Esophagus muscularis mucosa (tissue), 4 donors: ENCODE results near the gene AUH. TPM values are rescaled to one million over a fixed set of nuclear protein-coding genes. Genes with fewer than 3 reads are reported as not detected.

Experiments used
- DNase-seq: peaks from one replicate; pipeline ENCODE4 v3.0.0-alpha.2; 2017; ENCODE audit errors: extremely low spot score
- H3K27ac ChIP-seq, 4 donors: fragments of 200-600 bp; sonication (generic); replicated peaks in 1 of 4; 1 replicate in 3 of 4; 2 replicates in 1 of 4; pipeline ENCODE4 v1.5.1; 2016 to 2019; ENCODE audit warnings: mild to moderate bottlenecking in 1 of 4
- H3K27me3 ChIP-seq, 4 donors: fragments of 200-600 bp; sonication (generic); one replicate each; pipeline versions ENCODE4 v1.5.1 to v1.6.0; 2016 to 2019
- H3K36me3 ChIP-seq, 4 donors: fragments of 200-600 bp; sonication (generic); one replicate each; pipeline ENCODE4 v1.5.1; 2016 to 2019
- H3K4me1 ChIP-seq, 4 donors: fragments of 200-600 bp; sonication (generic); one replicate each; pipeline ENCODE4 v1.5.1; 2016 to 2019
- H3K4me3 ChIP-seq, 4 donors: fragments of 200-600 bp; sonication (generic); 1 replicate in 2 of 4; 2 replicates in 2 of 4; pipeline ENCODE4 v1.5.1; 2016 to 2019; ENCODE audit warnings: mild to moderate bottlenecking in 4 of 4, moderate library complexity in 1 of 4
- H3K9me3 ChIP-seq, 4 donors: fragments of 200-600 bp; sonication (generic); 1 replicate in 3 of 4; 2 replicates in 1 of 4; pipeline ENCODE4 v1.5.1; 2016 to 2019
- EP300 ChIP-seq: sonication (generic); formaldehyde crosslinking; IDR thresholded peaks from one replicate; pipeline ENCODE4 v1.6.1; 2017; ENCODE audit warnings: antibody characterized with exemption
- POLR2A ChIP-seq: fragments of 450-650 bp; IDR thresholded peaks from one replicate; pipeline ENCODE4 v1.6.1; 2017; ENCODE audit warnings: antibody characterized with exemption, moderate library complexity, mild to moderate bottlenecking, low read depth
- POLR2AphosphoS5 ChIP-seq, 2 donors: sonication (generic); formaldehyde crosslinking; IDR thresholded peaks; one replicate each; pipeline ENCODE4 v1.6.1; 2017; ENCODE audit warnings: antibody characterized with exemption in 2 of 2
- WGBS: methylation state at CpG from one replicate; pipeline ENCODE4 v1.1.5; 2018; 5-methylcytosine and 5-hydroxymethylcytosine counted together
- intact Hi-C: fragments of 100-400 bp; cut with DNase I; formaldehyde crosslinking; loops from one replicate; pipeline ENCODE4 v1.15.1; 2023
- total RNA-seq, 4 donors: library from RNA; depleted of rRNA; stranded (reverse); fragments of >200 nt; gene quantifications; one replicate each; pipeline versions ENCODE4 v1.1.0 to v1.2.1, GENCODE V29; 2016
- TF ChIP-seq, protein P1 (sequence below), 3 experiments: fragments of 200-600 bp in 2 of 3; fragments of 450-650 bp in 1 of 3; sonication (generic) in 2 of 3; IDR thresholded peaks; one replicate each; pipeline ENCODE4 v1.5.1; 2017 to 2019; ENCODE audit warnings: antibody characterized with exemption in 3 of 3, mild to moderate bottlenecking in 2 of 3, moderate library complexity in 1 of 3

AUH gene
- total RNA-seq, 4 donors from 2014 or later = 17.7 to 29.9 (median 22.3) TPM

GRCh38 chr9:91258451-91258850 is 103.3 kb downstream of the AUH start:
- Histone ChIP-seq H3K9me3 (no peaks in the 10 kb centered on the region), H3K4me3 (no peak overlapping the region), H3K36me3 (peaks cover 0 to 3% (median 0%) of the 10 kb centered on the region in 4 donors), H3K4me1 (peaks cover 0 to 12% (median 0%) of the 10 kb centered on the region in 4 donors), H3K27me3 (no peaks in the 10 kb centered on the region), H3K27ac (no peak overlapping the region)
- no peak for DNase-seq
- TF ChIP-seq POLR2AphosphoS5 (IDR thresholded peaks at IDR 0.05) (no peak), EP300 (no peak), POLR2A (no peak)
- TF ChIP-seq, protein P1, sequence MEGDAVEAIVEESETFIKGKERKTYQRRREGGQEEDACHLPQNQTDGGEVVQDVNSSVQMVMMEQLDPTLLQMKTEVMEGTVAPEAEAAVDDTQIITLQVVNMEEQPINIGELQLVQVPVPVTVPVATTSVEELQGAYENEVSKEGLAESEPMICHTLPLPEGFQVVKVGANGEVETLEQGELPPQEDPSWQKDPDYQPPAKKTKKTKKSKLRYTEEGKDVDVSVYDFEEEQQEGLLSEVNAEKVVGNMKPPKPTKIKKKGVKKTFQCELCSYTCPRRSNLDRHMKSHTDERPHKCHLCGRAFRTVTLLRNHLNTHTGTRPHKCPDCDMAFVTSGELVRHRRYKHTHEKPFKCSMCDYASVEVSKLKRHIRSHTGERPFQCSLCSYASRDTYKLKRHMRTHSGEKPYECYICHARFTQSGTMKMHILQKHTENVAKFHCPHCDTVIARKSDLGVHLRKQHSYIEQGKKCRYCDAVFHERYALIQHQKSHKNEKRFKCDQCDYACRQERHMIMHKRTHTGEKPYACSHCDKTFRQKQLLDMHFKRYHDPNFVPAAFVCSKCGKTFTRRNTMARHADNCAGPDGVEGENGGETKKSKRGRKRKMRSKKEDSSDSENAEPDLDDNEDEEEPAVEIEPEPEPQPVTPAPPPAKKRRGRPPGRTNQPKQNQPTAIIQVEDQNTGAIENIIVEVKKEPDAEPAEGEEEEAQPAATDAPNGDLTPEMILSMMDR (IDR thresholded peaks at IDR 0.05) = no peak
- intact Hi-C loops = no loop called here
- WGBS = 92% methylated on average over 3 of the region's 3 CpGs

- Histone ChIP-seq H3K9me3 (no peaks in the 10 kb centered on the region), H3K36me3 (peaks cover 0 to 3% (median 0%) of the 10 kb centered on the region in 4 donors), H3K4me3 (no peak overlapping the region), H3K27ac (no peak overlapping the region), H3K27me3 (no peaks in the 10 kb centered on the region), H3K4me1 (peaks cover 0 to 12% (median 3%) of the 10 kb centered on the region in 4 donors)
- WGBS = 82% methylated on average over 3 of the region's 3 CpGs
- intact Hi-C loops = no loop called here
- no peak for DNase-seq
- TF ChIP-seq, protein P1 (IDR thresholded peaks at IDR 0.05) = no peak
- no peak for TF ChIP-seq POLR2A
- no peak for TF ChIP-seq POLR2AphosphoS5 (IDR thresholded peaks at IDR 0.05)
- TF ChIP-seq EP300 = no peak
Observed at GRCh38 chr9:91256235-91256634, 105.5 kb downstream of the AUH start.

GRCh38 chr9:91255327-91255726 is 106.4 kb downstream of the AUH start:
- no peak for DNase-seq
- no peak for TF ChIP-seq POLR2AphosphoS5 (IDR thresholded peaks at IDR 0.05)
- TF ChIP-seq POLR2A = no peak
- TF ChIP-seq EP300 = no peak
- TF ChIP-seq, protein P1 (IDR thresholded peaks at IDR 0.05) = no peak
- 59% methylated on average over 3 of the region's 3 CpGs for WGBS
- H3K27me3 ChIP-seq = no peaks in the 10 kb centered on the region
- H3K4me1 ChIP-seq = peaks cover 0 to 12% (median 3%) of the 10 kb centered on the region in 4 donors
- intact Hi-C loops = no loop called here
- H3K4me3 ChIP-seq = no peak overlapping the region
- H3K36me3 ChIP-seq = peaks cover 0 to 3% (median 0%) of the 10 kb centered on the region in 4 donors
- H3K9me3 ChIP-seq = no peaks in the 10 kb centered on the region
- no peak overlapping the region for H3K27ac ChIP-seq

GRCh38 chr9:91253488-91253887 is 108.2 kb downstream of the AUH start:
- WGBS = 85% methylated on average over 1 of the region's 1 CpG

More at GRCh38 chr9:91253488-91253887, 108.2 kb downstream of the AUH start:
- Histone ChIP-seq H3K27ac (no peak overlapping the region), H3K4me1 (peaks cover 5 to 15% (median 9%) of the 10 kb centered on the region in 4 donors), H3K9me3 (no peaks in the 10 kb centered on the region), H3K27me3 (no peaks in the 10 kb centered on the region), H3K36me3 (peaks cover 0 to 3% (median 0%) of the 10 kb centered on the region in 4 donors), H3K4me3 (no peak overlapping the region)
- intact Hi-C loops = no loop called here
- no peak for TF ChIP-seq POLR2A
- TF ChIP-seq EP300 = no peak
- TF ChIP-seq POLR2AphosphoS5 (IDR thresholded peaks at IDR 0.05) = no peak
- TF ChIP-seq, protein P1 (IDR thresholded peaks at IDR 0.05) = no peak
- DNase-seq = no peak
